Measurements from ENCODE around the gene CTIF.

GRCh38 chr18:48663931-48664847 is 125.4 kb downstream of the CTIF start:
- TF ChIP-seq EZH2 (IDR thresholded peaks at IDR 0.05; ENCODE audit: low read length, missing control alignments) (no peak), CTCF (conservative IDR thresholded peaks at IDR 0.05 in 1 of 2, IDR thresholded peaks at IDR 0.05 in 1 of 2; ENCODE audit: low read depth in 1 of 2, low read length in 2 of 2) (peak; percentile 89 to 91)
